Panc1 (cell line): ENCODE results near the gene PDE6B. TPM values are rescaled to one million over a fixed set of nuclear protein-coding genes. Genes with fewer than 3 reads are reported as not detected.

Source experiments
- ATAC-seq: fragments of 200-7000 bp; cut with Tn5 transposase; 2 replicates; pipeline ENCODE4 v1.9.1; 2020; ENCODE audit warnings: mild to moderate bottlenecking, moderate library complexity
- BruUV-seq: library from RNA; stranded (reverse); fragments of 400-500 nt; replicated peaks from 2 replicates; lab custom pipeline; 2021; lab: Mats Ljungman, UMichigan
- CTCF ChIA-PET: fragments of 300-600 bp; sonication (Branson Sonifier 250); formaldehyde crosslinking; loops from one replicate; lab custom pipeline; 2022; ENCODE audit warnings: antibody characterized with exemption; lab: Charles Lee
- POLR2A ChIA-PET: fragments of 300-600 bp; sonication (Branson Sonifier 250); formaldehyde crosslinking; loops from one replicate; lab custom pipeline; 2022; ENCODE audit warnings: antibody characterized with exemption; lab: Charles Lee
- DNase-seq: peaks from one replicate; pipeline ENCODE4 v3.0.0-alpha.2; 2010; ENCODE audit warnings: low read depth, low spot score
- H3K27ac ChIP-seq: 2 replicates; pipeline ENCODE4 v1.5.1; 2011; ENCODE audit warnings: mild to moderate bottlenecking, low read length, inconsistent platforms
- H3K27me3 ChIP-seq: fragments of 200-500 bp; sonication (Bioruptor generic); 2 replicates; pipeline ENCODE4 v1.6.0; 2014; ENCODE audit warnings: low read length, inconsistent platforms; ENCODE audit not compliant: control insufficient read depth, insufficient read depth
- H3K36me3 ChIP-seq: fragments of 200-500 bp; sonication (Bioruptor generic); 2 replicates; pipeline ENCODE4 v1.5.1; 2014; ENCODE audit warnings: inconsistent platforms, mild to moderate bottlenecking, low read length, moderate library complexity; ENCODE audit not compliant: control insufficient read depth, insufficient read depth
- H3K4me1 ChIP-seq: 2 replicates; pipeline ENCODE4 v1.5.1; 2011; ENCODE audit warnings: inconsistent platforms, mild to moderate bottlenecking, low read length, moderate library complexity; ENCODE audit not compliant: control insufficient read depth, insufficient read depth
- H3K4me3 ChIP-seq, 2 experiments: 2 replicates each; pipeline ENCODE4 v1.5.1; 2011 to 2012; ENCODE audit warnings: low read depth in 2 of 2, low read length in 2 of 2, mild to moderate bottlenecking in 2 of 2, inconsistent platforms in 1 of 2, moderate library complexity in 1 of 2
- H3K9me3 ChIP-seq: fragments of 200-500 bp; sonication (Bioruptor generic); 2 replicates; pipeline ENCODE4 v1.5.1; 2014; ENCODE audit warnings: low read depth, mild to moderate bottlenecking, inconsistent platforms, low read length, moderate library complexity; ENCODE audit not compliant: control insufficient read depth, insufficient read depth
- POLR2AphosphoS5 ChIP-seq: IDR thresholded peaks from 2 replicates; pipeline ENCODE4 v1.6.1; 2012; ENCODE audit warnings: mild to moderate bottlenecking, low read depth, low read length, moderate library complexity
- SIN3A ChIP-seq: IDR thresholded peaks from 2 replicates; pipeline ENCODE4 v1.6.1; 2012; ENCODE audit warnings: low read depth, mild to moderate bottlenecking, low read length, moderate library complexity, borderline replicate concordance; ENCODE audit not compliant: insufficient read depth
- TCF7L2 ChIP-seq: IDR thresholded peaks from 2 replicates; pipeline ENCODE4 v1.6.1; 2011; ENCODE audit warnings: mild to moderate bottlenecking, low read depth, low read length, inconsistent platforms
- in situ Hi-C: cut with HindIII; loops from 2 replicates; pipeline ENCODE4 v1.10.0; 2016; ENCODE audit warnings: low sequenced_read_pairs, low pct_unique_long_range_greater_than_20kb
- intact Hi-C: fragments of 100-400 bp; cut with micrococcal nuclease; formaldehyde crosslinking; loops from one replicate; pipeline ENCODE4 v1.10.0; 2022; ENCODE audit not compliant: unreplicated experiment
- total RNA-seq: library from RNA; stranded (reverse); gene quantifications from one replicate; pipeline ENCODE4 v1.2.1, GENCODE V29; 2021; ENCODE audit not compliant: unreplicated experiment
- TF ChIP-seq, protein P1 (sequence below), 2 experiments: IDR thresholded peaks; 2 replicates each; pipeline ENCODE4 v1.6.1; 2011 to 2012; ENCODE audit warnings: low read depth in 2 of 2, control low read depth in 1 of 2, low read length in 1 of 2, mild to moderate bottlenecking in 1 of 2, moderate library complexity in 1 of 2; ENCODE audit not compliant: insufficient read depth in 1 of 2
- TF ChIP-seq, protein P2 (sequence below): fragments of 450-650 bp; IDR thresholded peaks from 2 replicates; pipeline ENCODE4 v1.5.1; 2017; ENCODE audit warnings: mild to moderate bottlenecking

PDE6B gene
- total RNA-seq, 1 experiment from 2014 or later, result 6.5 TPM

DNA sequence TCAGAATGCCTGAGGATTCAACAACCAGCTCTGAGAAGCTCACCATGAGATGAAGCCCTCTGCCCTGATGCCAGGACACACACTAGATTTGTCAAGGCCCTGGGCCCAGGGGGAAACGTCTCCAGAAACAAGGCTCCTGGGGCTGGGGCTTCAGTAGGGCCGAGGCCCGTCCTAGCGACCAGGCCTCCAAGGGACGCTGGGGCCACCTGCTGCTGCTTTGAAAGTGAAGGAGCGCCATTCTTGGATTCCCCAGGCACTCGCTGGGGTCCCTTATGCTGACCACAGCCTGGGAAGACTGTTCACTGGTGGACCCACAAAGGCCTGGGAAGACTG lies 23.9 kb downstream of the PDE6B start:
- H3K27me3 ChIP-seq, result no peaks in the 10 kb centered on the region
- no peaks in the 10 kb centered on the region for H3K9me3 ChIP-seq
- ChIA-PET POLR2A (no interaction called here), CTCF (no interaction called here)
- BruUV-seq, result no TSS peak
- H3K4me1 ChIP-seq, result no peaks in the 10 kb centered on the region
- no peaks in the 10 kb centered on the region for H3K36me3 ChIP-seq
- H3K4me3 ChIP-seq, result no peak overlapping the region
- H3K27ac ChIP-seq, result no peak overlapping the region
- TF ChIP-seq SIN3A, result no peak
- TF ChIP-seq, protein P1, sequence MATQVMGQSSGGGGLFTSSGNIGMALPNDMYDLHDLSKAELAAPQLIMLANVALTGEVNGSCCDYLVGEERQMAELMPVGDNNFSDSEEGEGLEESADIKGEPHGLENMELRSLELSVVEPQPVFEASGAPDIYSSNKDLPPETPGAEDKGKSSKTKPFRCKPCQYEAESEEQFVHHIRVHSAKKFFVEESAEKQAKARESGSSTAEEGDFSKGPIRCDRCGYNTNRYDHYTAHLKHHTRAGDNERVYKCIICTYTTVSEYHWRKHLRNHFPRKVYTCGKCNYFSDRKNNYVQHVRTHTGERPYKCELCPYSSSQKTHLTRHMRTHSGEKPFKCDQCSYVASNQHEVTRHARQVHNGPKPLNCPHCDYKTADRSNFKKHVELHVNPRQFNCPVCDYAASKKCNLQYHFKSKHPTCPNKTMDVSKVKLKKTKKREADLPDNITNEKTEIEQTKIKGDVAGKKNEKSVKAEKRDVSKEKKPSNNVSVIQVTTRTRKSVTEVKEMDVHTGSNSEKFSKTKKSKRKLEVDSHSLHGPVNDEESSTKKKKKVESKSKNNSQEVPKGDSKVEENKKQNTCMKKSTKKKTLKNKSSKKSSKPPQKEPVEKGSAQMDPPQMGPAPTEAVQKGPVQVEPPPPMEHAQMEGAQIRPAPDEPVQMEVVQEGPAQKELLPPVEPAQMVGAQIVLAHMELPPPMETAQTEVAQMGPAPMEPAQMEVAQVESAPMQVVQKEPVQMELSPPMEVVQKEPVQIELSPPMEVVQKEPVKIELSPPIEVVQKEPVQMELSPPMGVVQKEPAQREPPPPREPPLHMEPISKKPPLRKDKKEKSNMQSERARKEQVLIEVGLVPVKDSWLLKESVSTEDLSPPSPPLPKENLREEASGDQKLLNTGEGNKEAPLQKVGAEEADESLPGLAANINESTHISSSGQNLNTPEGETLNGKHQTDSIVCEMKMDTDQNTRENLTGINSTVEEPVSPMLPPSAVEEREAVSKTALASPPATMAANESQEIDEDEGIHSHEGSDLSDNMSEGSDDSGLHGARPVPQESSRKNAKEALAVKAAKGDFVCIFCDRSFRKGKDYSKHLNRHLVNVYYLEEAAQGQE (IDR thresholded peaks at IDR 0.05; ENCODE audit: insufficient read depth in 1 of 2, low read depth in 2 of 2, low read length in 1 of 2), result no peak
- TF ChIP-seq TCF7L2, result no peak
- TF ChIP-seq, protein P2, sequence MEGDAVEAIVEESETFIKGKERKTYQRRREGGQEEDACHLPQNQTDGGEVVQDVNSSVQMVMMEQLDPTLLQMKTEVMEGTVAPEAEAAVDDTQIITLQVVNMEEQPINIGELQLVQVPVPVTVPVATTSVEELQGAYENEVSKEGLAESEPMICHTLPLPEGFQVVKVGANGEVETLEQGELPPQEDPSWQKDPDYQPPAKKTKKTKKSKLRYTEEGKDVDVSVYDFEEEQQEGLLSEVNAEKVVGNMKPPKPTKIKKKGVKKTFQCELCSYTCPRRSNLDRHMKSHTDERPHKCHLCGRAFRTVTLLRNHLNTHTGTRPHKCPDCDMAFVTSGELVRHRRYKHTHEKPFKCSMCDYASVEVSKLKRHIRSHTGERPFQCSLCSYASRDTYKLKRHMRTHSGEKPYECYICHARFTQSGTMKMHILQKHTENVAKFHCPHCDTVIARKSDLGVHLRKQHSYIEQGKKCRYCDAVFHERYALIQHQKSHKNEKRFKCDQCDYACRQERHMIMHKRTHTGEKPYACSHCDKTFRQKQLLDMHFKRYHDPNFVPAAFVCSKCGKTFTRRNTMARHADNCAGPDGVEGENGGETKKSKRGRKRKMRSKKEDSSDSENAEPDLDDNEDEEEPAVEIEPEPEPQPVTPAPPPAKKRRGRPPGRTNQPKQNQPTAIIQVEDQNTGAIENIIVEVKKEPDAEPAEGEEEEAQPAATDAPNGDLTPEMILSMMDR, result no peak
- TF ChIP-seq POLR2AphosphoS5, result no peak
- ATAC-seq, result no peak
- in situ Hi-C loops (no loop called here), intact Hi-C loops (no loop called here)
- DNase-seq, result no peak

DNA sequence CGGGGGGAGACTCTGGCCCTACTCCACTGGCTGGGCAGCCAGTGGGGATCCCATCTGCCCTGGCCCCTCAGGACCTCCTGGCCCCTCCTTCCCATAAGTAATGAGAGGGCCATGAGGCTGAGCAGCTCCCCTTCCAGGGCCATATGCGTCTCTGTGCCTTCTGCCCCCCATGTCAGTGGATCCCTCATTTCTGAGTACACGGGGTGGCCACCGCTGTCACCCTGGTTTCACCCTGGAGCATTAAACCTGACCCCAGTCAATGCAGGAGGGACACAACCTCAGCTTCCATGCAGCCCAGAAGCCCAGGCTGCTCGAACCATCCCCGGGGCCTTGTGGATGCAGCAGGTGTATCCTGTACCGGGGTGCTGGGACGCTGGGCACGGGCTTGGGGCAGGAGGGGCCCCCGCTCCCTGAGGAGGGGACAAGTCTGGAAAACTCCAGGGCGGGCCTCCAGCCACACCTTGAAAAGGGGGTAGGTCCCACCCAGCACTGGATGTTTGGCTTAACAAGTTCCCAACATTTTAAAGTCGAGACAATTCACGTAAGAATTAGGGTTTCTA lies 24.5 kb downstream of the PDE6B start:
- in situ Hi-C loops, result no loop called here
- Histone ChIP-seq H3K9me3 (no peaks in the 10 kb centered on the region), H3K4me1 (no peaks in the 10 kb centered on the region), H3K36me3 (no peaks in the 10 kb centered on the region), H3K4me3 (no peak overlapping the region), H3K27ac (no peak overlapping the region), H3K27me3 (no peaks in the 10 kb centered on the region)
- no peak for TF ChIP-seq POLR2AphosphoS5
- TF ChIP-seq SIN3A, result no peak
- TF ChIP-seq, protein P2, result no peak
- TF ChIP-seq TCF7L2, result no peak
- TF ChIP-seq, protein P1 (IDR thresholded peaks at IDR 0.05; ENCODE audit: insufficient read depth in 1 of 2, low read depth in 2 of 2, low read length in 1 of 2), result no peak
- DNase-seq (no peak), ATAC-seq (no peak)
- intact Hi-C loops, result no loop called here
- ChIA-PET POLR2A (no interaction called here), CTCF (no interaction called here)
- BruUV-seq, result no TSS peak
